ENCODE measurements around the gene DISC1.

Gene DISC1

DNA sequence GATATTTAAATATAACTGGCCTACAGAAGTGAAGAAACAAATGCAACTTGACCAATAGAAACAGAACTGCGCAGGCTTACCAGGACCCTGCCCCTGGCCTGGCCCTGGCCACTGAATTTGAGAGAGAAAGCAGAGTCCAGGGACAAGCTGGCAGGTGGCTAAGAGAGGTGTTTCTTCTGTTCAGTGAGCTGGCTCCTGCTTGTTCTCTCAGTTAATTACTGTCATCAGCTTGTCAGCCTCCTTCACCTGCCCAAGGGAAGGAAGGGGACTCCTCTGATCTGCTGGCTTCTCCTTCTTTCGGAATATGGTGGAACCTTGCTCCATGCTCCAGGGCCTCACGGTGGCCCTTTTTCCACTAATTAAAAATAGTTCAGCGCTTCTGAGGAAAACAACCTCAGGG, 388.4 kb downstream of the DISC1 start:
- no peak overlapping the region for H3K4me3 ChIP-seq (replicated peaks in 1 of 2; ENCODE audit: low read depth in 2 of 2, low read length in 2 of 2)
- DNase-seq (ENCODE audit: low read depth in 2 of 2): no peak
- TF ChIP-seq, protein P1, sequence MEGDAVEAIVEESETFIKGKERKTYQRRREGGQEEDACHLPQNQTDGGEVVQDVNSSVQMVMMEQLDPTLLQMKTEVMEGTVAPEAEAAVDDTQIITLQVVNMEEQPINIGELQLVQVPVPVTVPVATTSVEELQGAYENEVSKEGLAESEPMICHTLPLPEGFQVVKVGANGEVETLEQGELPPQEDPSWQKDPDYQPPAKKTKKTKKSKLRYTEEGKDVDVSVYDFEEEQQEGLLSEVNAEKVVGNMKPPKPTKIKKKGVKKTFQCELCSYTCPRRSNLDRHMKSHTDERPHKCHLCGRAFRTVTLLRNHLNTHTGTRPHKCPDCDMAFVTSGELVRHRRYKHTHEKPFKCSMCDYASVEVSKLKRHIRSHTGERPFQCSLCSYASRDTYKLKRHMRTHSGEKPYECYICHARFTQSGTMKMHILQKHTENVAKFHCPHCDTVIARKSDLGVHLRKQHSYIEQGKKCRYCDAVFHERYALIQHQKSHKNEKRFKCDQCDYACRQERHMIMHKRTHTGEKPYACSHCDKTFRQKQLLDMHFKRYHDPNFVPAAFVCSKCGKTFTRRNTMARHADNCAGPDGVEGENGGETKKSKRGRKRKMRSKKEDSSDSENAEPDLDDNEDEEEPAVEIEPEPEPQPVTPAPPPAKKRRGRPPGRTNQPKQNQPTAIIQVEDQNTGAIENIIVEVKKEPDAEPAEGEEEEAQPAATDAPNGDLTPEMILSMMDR (IDR thresholded peaks at IDR 0.05; ENCODE audit: low read depth, low read length): no peak

DNA sequence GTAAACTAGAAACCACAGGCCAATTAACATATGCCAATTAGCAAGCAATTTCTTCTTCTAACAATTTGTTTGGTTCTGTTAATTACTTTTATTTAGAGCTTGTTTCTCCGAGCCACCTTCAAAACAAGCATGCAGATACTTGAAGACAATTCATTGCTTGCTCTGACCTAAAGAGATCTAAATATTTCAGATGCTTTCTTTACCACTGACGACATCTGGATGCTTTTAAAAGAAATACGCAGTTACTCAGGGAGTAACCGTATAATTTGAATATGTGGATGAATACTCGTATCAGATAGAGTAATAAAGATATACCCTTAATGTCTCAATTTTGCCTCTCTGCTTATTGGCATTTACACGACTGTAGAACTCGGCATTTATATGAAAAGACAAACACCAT, 390.0 kb downstream of the DISC1 start:
- TF ChIP-seq, protein P1 (IDR thresholded peaks at IDR 0.05; ENCODE audit: low read depth, low read length): no peak
- no peak overlapping the region for H3K4me3 ChIP-seq (replicated peaks in 1 of 2; ENCODE audit: low read depth in 2 of 2, low read length in 2 of 2)
- DNase-seq (ENCODE audit: low read depth in 2 of 2): no peak

DNA sequence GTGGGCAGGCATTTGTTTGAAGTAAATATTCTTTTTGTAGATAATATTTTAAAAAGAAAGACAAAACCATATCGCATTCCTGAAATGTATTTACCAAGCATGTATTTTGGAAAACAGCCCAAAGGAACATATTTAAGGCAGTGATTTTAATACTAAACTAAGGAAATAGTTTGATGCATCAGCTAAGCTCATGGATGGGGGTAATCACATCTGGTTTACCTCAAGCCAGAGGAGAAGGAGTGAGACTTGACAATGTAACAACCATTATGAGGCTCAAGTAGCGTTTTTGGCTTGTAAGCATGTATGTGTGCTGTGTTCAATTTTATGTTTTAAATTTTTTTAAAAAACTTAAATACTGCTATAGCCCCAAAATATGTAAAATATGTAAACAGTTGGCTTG, 390.5 kb downstream of the DISC1 start:
- DNase-seq (ENCODE audit: low read depth in 2 of 2): no peak
- no peak overlapping the region for H3K4me3 ChIP-seq (replicated peaks in 1 of 2; ENCODE audit: low read depth in 2 of 2, low read length in 2 of 2)
- TF ChIP-seq, protein P1 (IDR thresholded peaks at IDR 0.05; ENCODE audit: low read depth, low read length): no peak

DNA sequence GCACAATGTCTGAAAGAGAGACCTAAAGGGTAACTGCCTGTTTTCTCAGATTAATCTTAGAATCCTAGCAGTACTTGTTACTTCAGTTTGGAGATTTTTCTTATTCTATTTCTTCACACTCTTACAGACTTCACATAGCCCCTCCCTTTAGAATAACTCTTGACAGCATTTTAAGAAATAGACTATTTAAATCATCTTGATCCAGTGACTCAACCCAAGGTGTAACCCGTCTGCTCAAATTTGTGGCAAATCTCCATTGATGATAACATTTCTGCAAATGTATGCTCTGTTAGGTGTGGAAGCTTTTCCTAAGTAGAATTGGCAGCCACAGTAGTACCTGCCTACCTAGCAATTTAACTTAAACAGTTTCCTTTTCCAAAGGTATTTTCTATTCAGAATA, 391.2 kb downstream of the DISC1 start:
- DNase-seq (ENCODE audit: low read depth in 2 of 2): no peak
- H3K4me3 ChIP-seq (replicated peaks in 1 of 2; ENCODE audit: low read depth in 2 of 2, low read length in 2 of 2): no peak overlapping the region
- TF ChIP-seq, protein P1 (IDR thresholded peaks at IDR 0.05; ENCODE audit: low read depth, low read length): no peak

DNA sequence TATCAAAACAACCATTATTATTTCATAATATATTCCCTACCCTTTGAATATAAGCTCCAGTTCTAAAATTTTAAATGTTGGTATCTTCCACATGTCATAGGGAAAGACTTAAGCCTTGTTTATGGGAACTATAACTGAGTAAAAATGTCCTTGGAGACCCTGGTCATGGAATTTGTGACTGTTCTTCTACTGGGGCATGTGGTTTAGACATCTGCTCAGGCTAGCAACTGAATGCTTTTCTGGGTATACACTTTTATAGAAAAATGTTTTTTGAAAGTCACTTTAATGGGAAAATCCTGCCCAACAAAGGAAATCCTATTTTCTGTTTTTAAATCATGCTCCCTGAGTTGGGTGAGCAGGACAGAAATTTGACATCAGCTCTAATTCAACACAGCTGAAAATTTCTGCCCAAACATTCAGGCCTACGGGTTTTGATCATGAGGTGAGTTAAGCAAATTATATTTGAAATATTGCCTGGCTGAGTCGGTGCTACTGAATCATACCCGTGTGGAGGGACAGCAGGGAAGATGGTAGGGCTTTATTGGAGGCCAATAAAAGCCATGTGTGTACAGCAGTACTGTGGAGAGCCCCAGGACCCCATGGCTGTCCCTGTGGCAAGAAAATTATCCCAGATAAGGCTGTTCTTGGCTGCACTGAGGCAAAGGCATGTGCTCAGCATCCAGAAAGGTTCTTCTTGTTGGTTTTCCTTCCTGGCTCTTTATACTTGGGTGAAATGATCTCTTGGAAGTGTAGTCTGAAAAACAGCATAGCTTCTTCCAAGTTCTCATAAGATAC, 391.8 kb downstream of the DISC1 start:
- H3K4me3 ChIP-seq (replicated peaks in 1 of 2; ENCODE audit: low read depth in 2 of 2, low read length in 2 of 2): no peak overlapping the region
- no peak for DNase-seq (ENCODE audit: low read depth in 2 of 2)
- TF ChIP-seq, protein P1 (IDR thresholded peaks at IDR 0.05; ENCODE audit: low read depth, low read length): no peak

DNA sequence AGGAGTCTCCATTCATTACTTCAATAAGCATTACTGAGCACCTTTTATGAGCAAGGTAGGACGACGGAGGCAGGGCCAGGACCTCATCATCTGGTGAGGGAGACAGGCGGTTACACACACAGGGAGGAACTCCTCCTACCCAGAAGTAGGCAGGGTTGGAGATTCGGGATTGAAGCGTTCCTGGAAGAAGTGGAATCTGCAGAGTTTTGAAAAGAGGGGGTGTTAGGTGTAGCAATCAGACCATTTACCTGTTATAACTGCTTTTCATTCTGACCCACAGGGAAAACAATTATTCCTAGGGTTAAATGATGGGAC, 392.4 kb downstream of the DISC1 start:
- TF ChIP-seq, protein P1 (IDR thresholded peaks at IDR 0.05; ENCODE audit: low read depth, low read length): no peak
- DNase-seq (ENCODE audit: low read depth in 2 of 2): no peak
- H3K4me3 ChIP-seq (replicated peaks in 1 of 2; ENCODE audit: low read depth in 2 of 2, low read length in 2 of 2): no peak overlapping the region

DNA sequence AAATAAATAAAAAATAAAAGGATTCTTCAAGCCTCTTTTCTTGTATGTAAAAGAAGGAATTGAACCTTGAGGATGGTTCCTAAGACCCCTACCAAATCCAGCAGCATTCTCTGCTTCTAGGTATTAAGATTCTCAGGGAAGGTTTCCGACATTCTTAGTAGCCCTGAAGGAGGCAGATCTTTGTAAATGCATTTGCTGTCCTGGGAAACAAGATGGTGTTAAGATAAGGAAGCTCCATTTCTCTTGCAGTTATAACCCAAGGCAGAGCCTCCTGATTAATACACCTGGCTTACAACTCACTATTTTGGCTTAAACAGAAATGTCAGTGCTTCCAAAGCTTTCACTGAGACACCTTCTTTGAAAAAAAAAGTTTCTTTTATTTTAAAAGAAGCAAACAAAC, 393.8 kb downstream of the DISC1 start:
- DNase-seq (ENCODE audit: low read depth in 2 of 2): no peak
- TF ChIP-seq, protein P1 (IDR thresholded peaks at IDR 0.05; ENCODE audit: low read depth, low read length): no peak
- no peak overlapping the region for H3K4me3 ChIP-seq (replicated peaks in 1 of 2; ENCODE audit: low read depth in 2 of 2, low read length in 2 of 2)

Data from cardiac fibroblast (primary cell).